Adrenal gland (tissue), 5 donors: ENCODE measurements around the gene ZNF576.
"Not testable (repeated sequence)": the region's sequence is repeated elsewhere in the genome, so short reads cannot be mapped to it uniquely, and the experiment has no call there.

Experiments
- POLR2A ChIP-seq, 2 donors: fragments of 450-650 bp; IDR thresholded peaks; one replicate each; pipeline ENCODE4 v1.6.1; 2017; ENCODE audit warnings: antibody characterized with exemption in 2 of 2, mild to moderate bottlenecking in 2 of 2, moderate library complexity in 1 of 2
- TF ChIP-seq, protein P1 (sequence below), 6 experiments: fragments of 450-650 bp in 4 of 6; fragments of 200-600 bp in 2 of 6; sonication (generic) in 1 of 6; IDR thresholded peaks; 1 replicate in 5 of 6; 2 replicates in 1 of 6; pipeline versions ENCODE4 v1.5.1 to v1.8.0; 2016 to 2021; ENCODE audit warnings: antibody characterized with exemption in 6 of 6, mild to moderate bottlenecking in 2 of 6, moderate library complexity in 1 of 6
- donor health status: DM: no; HTN: no; CAD: no.

DNA sequence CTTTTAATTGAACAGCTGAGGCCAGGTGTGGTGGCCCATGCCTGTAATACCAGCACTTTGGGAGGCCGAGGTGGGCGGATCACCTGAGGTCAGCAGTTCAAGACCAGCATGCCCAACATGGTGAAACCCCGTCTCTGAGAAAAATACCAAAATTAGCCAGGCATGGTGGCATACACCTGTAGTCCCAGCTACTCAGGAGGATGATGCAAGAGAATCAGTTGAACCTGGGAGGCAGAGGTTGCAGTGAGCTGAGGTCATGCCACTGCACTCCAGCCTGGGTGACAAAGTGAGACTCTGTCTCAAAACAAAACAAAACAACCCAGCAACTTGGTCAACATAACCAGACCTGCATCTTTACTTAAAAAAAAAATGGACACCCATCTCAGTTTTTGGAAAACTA, 9.4 kb upstream of the ZNF576 start:
- TF ChIP-seq, protein P1, sequence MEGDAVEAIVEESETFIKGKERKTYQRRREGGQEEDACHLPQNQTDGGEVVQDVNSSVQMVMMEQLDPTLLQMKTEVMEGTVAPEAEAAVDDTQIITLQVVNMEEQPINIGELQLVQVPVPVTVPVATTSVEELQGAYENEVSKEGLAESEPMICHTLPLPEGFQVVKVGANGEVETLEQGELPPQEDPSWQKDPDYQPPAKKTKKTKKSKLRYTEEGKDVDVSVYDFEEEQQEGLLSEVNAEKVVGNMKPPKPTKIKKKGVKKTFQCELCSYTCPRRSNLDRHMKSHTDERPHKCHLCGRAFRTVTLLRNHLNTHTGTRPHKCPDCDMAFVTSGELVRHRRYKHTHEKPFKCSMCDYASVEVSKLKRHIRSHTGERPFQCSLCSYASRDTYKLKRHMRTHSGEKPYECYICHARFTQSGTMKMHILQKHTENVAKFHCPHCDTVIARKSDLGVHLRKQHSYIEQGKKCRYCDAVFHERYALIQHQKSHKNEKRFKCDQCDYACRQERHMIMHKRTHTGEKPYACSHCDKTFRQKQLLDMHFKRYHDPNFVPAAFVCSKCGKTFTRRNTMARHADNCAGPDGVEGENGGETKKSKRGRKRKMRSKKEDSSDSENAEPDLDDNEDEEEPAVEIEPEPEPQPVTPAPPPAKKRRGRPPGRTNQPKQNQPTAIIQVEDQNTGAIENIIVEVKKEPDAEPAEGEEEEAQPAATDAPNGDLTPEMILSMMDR (IDR thresholded peaks at IDR 0.05) = not testable (repeated sequence)
- TF ChIP-seq POLR2A (IDR thresholded peaks at IDR 0.05) = not testable (repeated sequence)
